Ishikawa (cell line): ENCODE data around the gene INO80E.

Experiments
- EGR1 ChIP-seq: IDR thresholded peaks from 2 replicates; pipeline ENCODE4 v1.6.1; 2012
- EP300 ChIP-seq: IDR thresholded peaks from 2 replicates; pipeline ENCODE4 v1.6.1; 2012; ENCODE audit warnings: borderline replicate concordance
- MAX ChIP-seq: IDR thresholded peaks from 2 replicates; pipeline ENCODE4 v1.6.1; 2012
- TAF1 ChIP-seq: IDR thresholded peaks from 2 replicates; pipeline ENCODE4 v1.6.1; 2012; ENCODE audit warnings: low read depth, mild to moderate bottlenecking

DNA sequence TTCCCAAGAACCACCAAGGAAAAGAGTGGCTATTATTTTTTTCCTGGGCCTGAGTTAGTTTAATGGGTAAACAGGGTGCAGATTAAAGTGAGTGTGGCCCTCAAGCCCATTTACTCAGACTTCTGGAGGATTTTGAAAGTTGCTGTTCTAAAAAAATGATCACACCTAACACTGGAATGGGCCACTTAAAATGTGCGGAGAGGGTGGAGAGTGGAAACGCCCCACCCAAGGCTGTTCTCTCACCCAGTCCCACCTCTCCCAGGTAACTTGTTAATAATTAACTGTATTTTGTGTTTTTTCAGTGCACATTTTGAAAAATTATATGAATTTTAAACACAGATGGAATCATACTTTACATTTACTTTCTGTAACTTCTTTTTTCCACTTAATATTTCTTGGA, 6.0 kb upstream of the INO80E start:
- no peak for TF ChIP-seq TAF1
- no peak for TF ChIP-seq MAX
- TF ChIP-seq EP300, result no peak
- TF ChIP-seq EGR1, result no peak
